Hepatocyte (in vitro differentiated cells): ENCODE results near the gene WFDC1. TPM values are rescaled to one million over a fixed set of nuclear protein-coding genes. Genes with fewer than 3 reads are reported as not detected.
A peak's percentile ranks its signal among the peaks of the same experiment; 100 is the strongest.

Experiments
- DNase-seq: peaks from one replicate; pipeline ENCODE4 v3.0.0-alpha.2; 2016; ENCODE audit warnings: low spot score
- H2AFZ ChIP-seq: fragments of 200-600 bp; sonication (generic); 2 replicates; pipeline ENCODE4 v1.6.0; 2016; ENCODE audit warnings: antibody characterized with exemption, mild to moderate bottlenecking
- H3K27ac ChIP-seq: fragments of 200-600 bp; sonication (generic); 2 replicates; pipeline ENCODE4 v1.5.1; 2016; ENCODE audit warnings: mild to moderate bottlenecking
- H3K27me3 ChIP-seq: fragments of 200-600 bp; sonication (generic); 2 replicates; pipeline ENCODE4 v1.6.1; 2016
- H3K36me3 ChIP-seq: fragments of 200-600 bp; sonication (generic); replicated peaks from 2 replicates; pipeline ENCODE4 v1.5.1; 2016; ENCODE audit warnings: low read depth; ENCODE audit not compliant: insufficient read depth
- H3K4me1 ChIP-seq: fragments of 200-600 bp; sonication (generic); 2 replicates; pipeline ENCODE4 v1.5.1; 2016; ENCODE audit warnings: mild to moderate bottlenecking, moderate library complexity; ENCODE audit not compliant: insufficient read depth
- H3K4me2 ChIP-seq: fragments of 200-600 bp; sonication (generic); 2 replicates; pipeline ENCODE4 v1.6.0; 2016
- H3K4me3 ChIP-seq: fragments of 200-600 bp; sonication (generic); 2 replicates; pipeline ENCODE4 v1.5.1; 2016; ENCODE audit warnings: mild to moderate bottlenecking
- H3K79me2 ChIP-seq: fragments of 200-600 bp; sonication (generic); 2 replicates; pipeline ENCODE4 v1.6.0; 2017; ENCODE audit warnings: mild to moderate bottlenecking
- H3K9me2 ChIP-seq: fragments of 200-600 bp; sonication (generic); replicated peaks from 2 replicates; pipeline ENCODE4 v1.6.0; 2017; ENCODE audit warnings: mild to moderate bottlenecking; ENCODE audit not compliant: insufficient read depth
- H3K9me3 ChIP-seq: fragments of 200-600 bp; sonication (generic); 2 replicates; pipeline ENCODE4 v1.5.1; 2016; ENCODE audit warnings: low read depth, mild to moderate bottlenecking
- H4K20me1 ChIP-seq: fragments of 200-600 bp; sonication (generic); 2 replicates; pipeline ENCODE4 v1.6.0; 2016; ENCODE audit warnings: mild to moderate bottlenecking; ENCODE audit not compliant: insufficient read depth, poor library complexity, severe bottlenecking
- EZH2 ChIP-seq: fragments of 200-600 bp; sonication (generic); IDR thresholded peaks from 2 replicates; pipeline ENCODE4 v1.6.1; 2016; ENCODE audit warnings: antibody characterized with exemption, mild to moderate bottlenecking, borderline replicate concordance
- EZH2phosphoT487 ChIP-seq: fragments of 200-600 bp; sonication (generic); IDR thresholded peaks from one replicate; pipeline ENCODE4 v1.6.1; 2018; ENCODE audit warnings: antibody characterized with exemption, mild to moderate bottlenecking, low read depth, moderate library complexity; ENCODE audit not compliant: unreplicated experiment, severe bottlenecking
- WGBS: methylation state at CpG from one replicate; pipeline ENCODE4 v1.1.6; 2016; ENCODE audit warnings: low lambda C conversion rate; ENCODE audit errors: missing lambda C conversion rate; 5-methylcytosine and 5-hydroxymethylcytosine counted together
- polyA plus RNA-seq: library from polyadenylated mRNA; unstranded; fragments of >200 nt; fragmentation: Nextera tagmentation; extraction: Ambion mirVana; gene quantifications from 2 replicates; pipeline ENCODE4 v1.2.1, GENCODE V29; 2016
- total RNA-seq: library from RNA; depleted of rRNA; stranded (reverse); fragments of >200 nt; gene quantifications from 2 replicates; pipeline ENCODE4 v1.2.3, GENCODE V29; 2014
- TF ChIP-seq, protein P1 (sequence below): fragments of 200-600 bp; sonication (generic); IDR thresholded peaks from 2 replicates; pipeline ENCODE4 v1.5.1; 2016; ENCODE audit warnings: antibody characterized with exemption, mild to moderate bottlenecking; ENCODE audit not compliant: poor library complexity

WFDC1 gene
- total and polyA plus RNA-seq, 2 experiments from 2014 or later: 12.9 to 16.9 TPM

DNA sequence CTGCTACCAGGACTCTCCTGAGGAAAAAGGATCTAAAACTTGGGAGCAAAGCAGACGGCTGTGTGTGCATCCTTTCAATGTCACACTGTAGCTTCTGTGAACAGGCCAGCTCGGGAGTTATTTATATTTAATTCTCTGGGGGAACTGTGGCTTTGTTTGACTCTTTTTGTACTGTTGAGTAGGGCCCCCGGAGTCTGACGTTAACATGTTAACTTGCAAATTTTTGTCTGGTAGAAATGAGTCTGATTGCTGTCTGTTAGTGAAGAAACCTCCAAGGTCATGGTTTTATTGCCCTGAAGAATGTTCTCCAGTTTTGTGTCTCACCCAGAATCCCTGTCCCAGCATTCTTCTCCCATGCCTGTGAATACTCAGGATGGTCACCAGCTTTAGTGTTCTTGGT, 40.6 kb upstream of the WFDC1 start:
- Histone ChIP-seq H3K27me3 (no peaks in the 10 kb centered on the region), H3K9me3 (no peaks in the 10 kb centered on the region), H2AFZ (no peak overlapping the region), H4K20me1 (no peaks in the 10 kb centered on the region), H3K4me1 (peaks cover 4% of the 10 kb centered on the region), H3K4me2 (no peak overlapping the region), H3K79me2 (no peaks in the 10 kb centered on the region), H3K4me3 (no peak overlapping the region), H3K9me2 (no peaks in the 10 kb centered on the region), H3K36me3 (no peaks in the 10 kb centered on the region), H3K27ac (peak overlapping the region; percentile 28)
- DNase-seq: no peak
- 18% methylated on average over 4 of the region's 4 CpGs for WGBS
- TF ChIP-seq, protein P1, sequence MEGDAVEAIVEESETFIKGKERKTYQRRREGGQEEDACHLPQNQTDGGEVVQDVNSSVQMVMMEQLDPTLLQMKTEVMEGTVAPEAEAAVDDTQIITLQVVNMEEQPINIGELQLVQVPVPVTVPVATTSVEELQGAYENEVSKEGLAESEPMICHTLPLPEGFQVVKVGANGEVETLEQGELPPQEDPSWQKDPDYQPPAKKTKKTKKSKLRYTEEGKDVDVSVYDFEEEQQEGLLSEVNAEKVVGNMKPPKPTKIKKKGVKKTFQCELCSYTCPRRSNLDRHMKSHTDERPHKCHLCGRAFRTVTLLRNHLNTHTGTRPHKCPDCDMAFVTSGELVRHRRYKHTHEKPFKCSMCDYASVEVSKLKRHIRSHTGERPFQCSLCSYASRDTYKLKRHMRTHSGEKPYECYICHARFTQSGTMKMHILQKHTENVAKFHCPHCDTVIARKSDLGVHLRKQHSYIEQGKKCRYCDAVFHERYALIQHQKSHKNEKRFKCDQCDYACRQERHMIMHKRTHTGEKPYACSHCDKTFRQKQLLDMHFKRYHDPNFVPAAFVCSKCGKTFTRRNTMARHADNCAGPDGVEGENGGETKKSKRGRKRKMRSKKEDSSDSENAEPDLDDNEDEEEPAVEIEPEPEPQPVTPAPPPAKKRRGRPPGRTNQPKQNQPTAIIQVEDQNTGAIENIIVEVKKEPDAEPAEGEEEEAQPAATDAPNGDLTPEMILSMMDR: no peak
- TF ChIP-seq EZH2phosphoT487 (no peak), EZH2 (no peak)

GRCh38 chr16:84255050-84255810, 39.4 kb upstream of the WFDC1 start:
- no peaks in the 10 kb centered on the region for H3K36me3 ChIP-seq
- no peak for TF ChIP-seq EZH2
- no peak for TF ChIP-seq EZH2phosphoT487
- TF ChIP-seq, protein P1: no peak
- no peaks in the 10 kb centered on the region for H3K9me3 ChIP-seq
- H3K27me3 ChIP-seq: no peaks in the 10 kb centered on the region
- no peak overlapping the region for H3K27ac ChIP-seq
- H3K4me2 ChIP-seq: no peak overlapping the region
- H3K9me2 ChIP-seq: no peaks in the 10 kb centered on the region
- no peaks in the 10 kb centered on the region for H3K79me2 ChIP-seq
- no peak overlapping the region for H3K4me3 ChIP-seq
- WGBS: 87% methylated on average over 4 of the region's 4 CpGs
- no peak overlapping the region for H2AFZ ChIP-seq
- H3K4me1 ChIP-seq: peaks cover 4% of the 10 kb centered on the region
- DNase-seq: no peak
- H4K20me1 ChIP-seq: no peaks in the 10 kb centered on the region

DNA sequence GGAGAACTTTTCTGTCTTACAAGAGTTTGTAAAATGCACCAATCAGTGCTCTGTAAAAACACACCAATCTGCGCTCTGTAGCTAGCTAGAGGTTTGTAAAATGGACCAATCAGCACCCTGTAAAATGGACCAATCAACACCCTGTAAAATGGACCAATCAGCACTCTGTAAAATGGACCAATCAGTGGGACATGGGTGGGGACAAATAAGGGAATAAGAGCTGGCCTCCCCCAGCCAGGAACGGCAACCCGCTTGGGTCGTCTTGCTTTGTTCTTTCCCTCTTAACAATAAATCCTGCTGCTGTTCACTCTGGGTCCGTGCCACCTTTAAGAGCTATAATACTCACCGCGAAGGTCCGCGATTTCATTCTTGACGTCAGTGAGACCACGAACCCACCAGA, 36.4 kb upstream of the WFDC1 start:
- no peak overlapping the region for H3K27ac ChIP-seq
- H2AFZ ChIP-seq: no peak overlapping the region
- H3K9me2 ChIP-seq: no peaks in the 10 kb centered on the region
- H4K20me1 ChIP-seq: no peaks in the 10 kb centered on the region
- DNase-seq: no peak
- H3K4me2 ChIP-seq: no peak overlapping the region
- no peaks in the 10 kb centered on the region for H3K79me2 ChIP-seq
- H3K36me3 ChIP-seq: no peaks in the 10 kb centered on the region
- 90% methylated on average over 11 of the region's 11 CpGs for WGBS
- no peak for TF ChIP-seq EZH2
- TF ChIP-seq EZH2phosphoT487: no peak
- TF ChIP-seq, protein P1: no peak
- no peaks in the 10 kb centered on the region for H3K27me3 ChIP-seq
- H3K4me1 ChIP-seq: peaks cover 4% of the 10 kb centered on the region
- H3K9me3 ChIP-seq: no peaks in the 10 kb centered on the region
- H3K4me3 ChIP-seq: no peak overlapping the region
